T-helper 1 cell treated with Interleukin-12 subunit alpha and Interleukin-12 subunit beta and Interleukin-4 antibody, amounts not matched to agents 30 μg/mL and 1 μg/mL, for 36 hours (primary cell): Measurements from ENCODE around the gene CA9.

ENCODE experiments used
- H3K27ac Mint-ChIP-seq: one replicate; pipeline ENCODE4 v1.8.0; 2021; ENCODE audit warnings: mild to moderate bottlenecking, mixed read lengths
- H3K27me3 Mint-ChIP-seq: one replicate; pipeline ENCODE4 v1.8.0; 2021; ENCODE audit warnings: low read depth, mixed read lengths
- H3K36me3 Mint-ChIP-seq: one replicate; pipeline ENCODE4 v1.8.0; 2021; ENCODE audit warnings: low read depth, mixed read lengths
- H3K4me1 Mint-ChIP-seq: one replicate; pipeline ENCODE4 v1.8.0; 2021; ENCODE audit warnings: low read depth, mixed read lengths
- H3K4me3 Mint-ChIP-seq: one replicate; pipeline ENCODE4 v1.8.0; 2021; ENCODE audit warnings: mild to moderate bottlenecking, moderate library complexity, mixed read lengths
- H3K9me3 Mint-ChIP-seq: one replicate; pipeline ENCODE4 v1.8.0; 2021; ENCODE audit warnings: mixed read lengths

Gene CA9

GRCh38 chr9:35679091-35679490 is 5.4 kb downstream of the CA9 start:
- Mint-ChIP-seq H3K9me3 (no peaks in the 10 kb centered on the region), H3K4me3 (no peak overlapping the region), H3K27ac (no peak overlapping the region), H3K4me1 (peaks cover 8% of the 10 kb centered on the region), H3K27me3 (peaks cover 30% of the 10 kb centered on the region), H3K36me3 (peaks cover 2% of the 10 kb centered on the region)

GRCh38 chr9:35679766-35680330 is 6.1 kb downstream of the CA9 start:
- H3K36me3 Mint-ChIP-seq: peaks cover 2% of the 10 kb centered on the region
- peaks cover 4% of the 10 kb centered on the region for H3K4me1 Mint-ChIP-seq
- H3K4me3 Mint-ChIP-seq: no peak overlapping the region
- H3K27me3 Mint-ChIP-seq: peaks cover 23% of the 10 kb centered on the region
- H3K9me3 Mint-ChIP-seq: no peaks in the 10 kb centered on the region
- H3K27ac Mint-ChIP-seq: no peak overlapping the region

GRCh38 chr9:35680331-35681105 is 6.8 kb downstream of the CA9 start:
- peaks cover 20% of the 10 kb centered on the region for H3K27me3 Mint-ChIP-seq
- H3K27ac Mint-ChIP-seq: no peak overlapping the region
- H3K36me3 Mint-ChIP-seq: peaks cover 2% of the 10 kb centered on the region
- H3K4me3 Mint-ChIP-seq: no peak overlapping the region
- peaks cover 4% of the 10 kb centered on the region for H3K4me1 Mint-ChIP-seq
- no peaks in the 10 kb centered on the region for H3K9me3 Mint-ChIP-seq

GRCh38 chr9:35681341-35682002 is 7.7 kb downstream of the CA9 start:
- peaks cover 1% of the 10 kb centered on the region for H3K4me1 Mint-ChIP-seq
- H3K27ac Mint-ChIP-seq: no peak overlapping the region
- peaks cover 15% of the 10 kb centered on the region for H3K27me3 Mint-ChIP-seq
- H3K36me3 Mint-ChIP-seq: peaks cover under 1% of the 10 kb centered on the region
- H3K4me3 Mint-ChIP-seq: no peak overlapping the region
- H3K9me3 Mint-ChIP-seq: no peaks in the 10 kb centered on the region

GRCh38 chr9:35682051-35682450 is 8.3 kb downstream of the CA9 start:
- H3K4me1 Mint-ChIP-seq: no peaks in the 10 kb centered on the region
- H3K36me3 Mint-ChIP-seq: no peaks in the 10 kb centered on the region
- H3K4me3 Mint-ChIP-seq: no peak overlapping the region
- no peak overlapping the region for H3K27ac Mint-ChIP-seq
- H3K27me3 Mint-ChIP-seq: peaks cover 11% of the 10 kb centered on the region
- H3K9me3 Mint-ChIP-seq: no peaks in the 10 kb centered on the region

DNA sequence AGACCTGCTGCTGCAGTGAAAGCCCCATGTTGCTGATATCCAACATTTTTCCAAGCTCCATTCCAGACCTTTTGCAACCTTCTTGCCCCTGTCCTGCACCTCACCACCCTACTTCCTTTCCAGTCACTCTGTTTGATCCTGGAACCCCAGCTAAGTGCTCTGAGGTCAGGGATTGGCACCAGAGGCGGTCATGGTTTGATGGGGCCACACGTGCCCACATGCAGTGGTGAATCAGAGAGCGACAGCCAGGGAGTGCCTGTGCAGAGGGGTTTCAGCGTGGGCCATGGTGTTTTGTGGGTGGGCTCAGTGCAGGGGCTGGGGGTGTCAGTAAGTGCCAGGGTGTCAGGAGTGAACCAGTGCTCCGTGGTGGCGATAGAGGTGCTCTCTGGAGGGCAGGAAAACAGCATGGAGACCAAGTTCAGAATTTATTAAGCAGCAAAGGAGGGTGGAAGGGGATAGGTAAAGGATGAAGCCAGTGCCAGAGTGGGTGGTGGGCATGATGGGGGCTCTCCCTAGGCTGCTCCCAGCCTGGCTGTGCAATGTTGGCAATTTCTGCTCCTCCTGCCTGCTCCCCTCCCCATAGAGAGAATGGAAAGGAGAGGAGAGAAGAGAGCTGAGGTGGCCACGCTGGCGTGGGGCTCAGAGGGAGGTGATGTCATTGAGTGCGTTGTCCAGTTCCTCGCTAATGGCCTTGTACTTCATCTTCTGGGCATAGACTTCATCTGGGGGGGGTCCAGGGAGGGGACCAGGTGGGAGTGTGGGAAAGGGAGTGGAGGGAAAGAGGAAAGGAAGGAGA is 9.0 kb downstream of the CA9 start:
- no peak overlapping the region for H3K4me3 Mint-ChIP-seq
- H3K27ac Mint-ChIP-seq: no peak overlapping the region
- H3K36me3 Mint-ChIP-seq: no peaks in the 10 kb centered on the region
- H3K9me3 Mint-ChIP-seq: no peaks in the 10 kb centered on the region
- H3K27me3 Mint-ChIP-seq: peaks cover 4% of the 10 kb centered on the region
- H3K4me1 Mint-ChIP-seq: peaks cover 2% of the 10 kb centered on the region

GRCh38 chr9:35683323-35683722 is 9.6 kb downstream of the CA9 start:
- Mint-ChIP-seq H3K36me3 (no peaks in the 10 kb centered on the region), H3K27ac (no peak overlapping the region), H3K9me3 (no peaks in the 10 kb centered on the region), H3K4me3 (no peak overlapping the region), H3K4me1 (peaks cover 3% of the 10 kb centered on the region), H3K27me3 (peaks cover 4% of the 10 kb centered on the region)

GRCh38 chr9:35684921-35685320 is 11.2 kb downstream of the CA9 start:
- Mint-ChIP-seq H3K27ac (no peak overlapping the region), H3K36me3 (no peaks in the 10 kb centered on the region), H3K4me3 (no peak overlapping the region), H3K9me3 (no peaks in the 10 kb centered on the region), H3K27me3 (no peaks in the 10 kb centered on the region), H3K4me1 (peaks cover 11% of the 10 kb centered on the region)

GRCh38 chr9:35685506-35685905 is 11.8 kb downstream of the CA9 start:
- H3K36me3 Mint-ChIP-seq: no peaks in the 10 kb centered on the region
- no peak overlapping the region for H3K27ac Mint-ChIP-seq
- no peaks in the 10 kb centered on the region for H3K9me3 Mint-ChIP-seq
- H3K27me3 Mint-ChIP-seq: no peaks in the 10 kb centered on the region
- H3K4me1 Mint-ChIP-seq: peaks cover 11% of the 10 kb centered on the region
- no peak overlapping the region for H3K4me3 Mint-ChIP-seq

DNA sequence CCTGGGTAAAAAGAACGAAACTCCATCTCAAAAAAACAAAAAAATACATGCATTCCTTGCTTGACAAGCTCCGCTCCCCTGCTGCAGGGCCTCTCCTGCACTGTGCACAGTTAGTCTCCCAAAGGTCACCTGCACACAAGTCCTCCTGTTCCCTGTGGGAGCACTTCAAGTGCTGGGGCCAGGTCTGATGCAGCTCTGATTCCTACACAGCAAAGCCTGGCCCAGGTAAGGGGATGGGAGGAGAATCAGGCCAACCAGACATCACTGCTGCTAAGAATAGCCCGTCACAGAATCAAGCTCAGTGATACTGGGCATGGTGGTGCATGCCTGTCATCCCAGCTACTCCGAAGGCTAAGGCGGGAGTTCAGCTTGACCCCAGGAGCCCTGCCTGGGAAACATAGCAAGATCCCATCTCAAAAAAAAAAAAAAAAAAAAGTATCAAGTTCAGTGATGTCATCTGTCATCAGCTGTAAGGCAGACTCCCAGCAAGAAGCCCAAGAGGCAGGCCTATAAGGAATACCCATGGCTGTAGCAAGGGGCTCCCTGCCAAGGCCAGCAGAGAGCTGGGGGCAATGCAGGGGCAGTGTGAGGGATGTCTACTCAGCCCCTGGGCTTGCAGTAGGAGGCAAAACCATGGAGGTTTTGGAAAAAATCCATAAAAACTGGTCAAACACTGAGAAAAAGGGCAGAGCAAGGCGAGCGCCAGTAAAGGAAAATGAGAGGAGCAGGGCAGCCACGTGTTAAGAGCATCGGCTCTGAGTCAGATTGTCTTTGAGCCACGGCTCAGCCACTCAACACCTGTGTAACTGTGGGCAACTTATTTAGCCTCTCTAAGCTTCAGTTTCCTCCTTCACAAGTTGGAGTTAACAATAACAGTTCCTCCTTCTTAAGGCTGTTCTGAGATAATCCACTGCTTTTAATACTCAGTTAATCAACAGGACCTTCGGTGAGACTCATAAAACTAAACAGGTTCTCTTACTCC is 12.8 kb downstream of the CA9 start:
- Mint-ChIP-seq H3K27me3 (no peaks in the 10 kb centered on the region), H3K4me1 (peaks cover 16% of the 10 kb centered on the region), H3K9me3 (no peaks in the 10 kb centered on the region), H3K36me3 (no peaks in the 10 kb centered on the region), H3K27ac (no peak overlapping the region), H3K4me3 (no peak overlapping the region)

GRCh38 chr9:35687306-35687705 is 13.6 kb downstream of the CA9 start:
- Mint-ChIP-seq H3K36me3 (no peaks in the 10 kb centered on the region), H3K4me3 (no peak overlapping the region), H3K27ac (no peak overlapping the region)

GRCh38 chr9:35687972-35688557 is 14.3 kb downstream of the CA9 start:
- Mint-ChIP-seq H3K36me3 (no peaks in the 10 kb centered on the region), H3K27me3 (no peaks in the 10 kb centered on the region), H3K9me3 (no peaks in the 10 kb centered on the region), H3K4me3 (no peak overlapping the region), H3K4me1 (peaks cover 16% of the 10 kb centered on the region), H3K27ac (no peak overlapping the region)

More at GRCh38 chr9:35687306-35687705, 13.6 kb downstream of the CA9 start:
- peaks cover 16% of the 10 kb centered on the region for H3K4me1 Mint-ChIP-seq
- no peaks in the 10 kb centered on the region for H3K9me3 Mint-ChIP-seq
- no peaks in the 10 kb centered on the region for H3K27me3 Mint-ChIP-seq
